Measurements from ENCODE around the gene RANBP1. TPM values are rescaled to one million over a fixed set of nuclear protein-coding genes. Genes with fewer than 3 reads are reported as not detected.
A peak's percentile ranks its signal among the peaks of the same experiment; 100 is the strongest.

RANBP1 gene
- total and polyA plus RNA-seq, 2 of the 13 experiments (the other 11 are each of a cell fraction or from before 2014, with no cell fraction given): 181 to 492 TPM

GRCh38 chr22:20116951-20117632 lies 1.2 kb downstream of the RANBP1 start, which contains the start of gene TRMT2A (continued):
- TF ChIP-seq CREB3 (CRISPR knock-in tag; IDR thresholded peaks at IDR 0.05) (no peak), JDP2 (CRISPR knock-in tag; IDR thresholded peaks at IDR 0.05; ENCODE audit: borderline replicate concordance) (peak; percentile 88; the same call in 1 of the 2 replicates), ZZZ3 (CRISPR knock-in tag; IDR thresholded peaks at IDR 0.05; ENCODE audit: borderline replicate concordance) (peak; percentile 65; the same call in 1 of the 2 replicates), MED13 (CRISPR knock-in tag; IDR thresholded peaks at IDR 0.05) (peak; percentile 57; the same call in 1 of the 2 replicates), TFDP1 (CRISPR knock-in tag; IDR thresholded peaks at IDR 0.05; ENCODE audit: borderline replicate concordance) (peak; percentile 100), CHD2 (IDR thresholded peaks at IDR 0.05; ENCODE audit: low read depth, low read length) (peak; percentile 47; the same call in 1 of the 2 replicates), ELK4 (CRISPR knock-in tag; IDR thresholded peaks at IDR 0.05; ENCODE audit: borderline replicate concordance) (peak; percentile 72; the same call in 1 of the 2 replicates), FOXA1 (IDR thresholded peaks at IDR 0.05) (no peak), FOXA1 (CRISPR knock-in tag; IDR thresholded peaks at IDR 0.05) (no peak; the same call in 1 of the 2 replicates), SALL2 (CRISPR knock-in tag; IDR thresholded peaks at IDR 0.05) (peak; percentile 89), ADNP (CRISPR knock-in tag; IDR thresholded peaks at IDR 0.05) (peak; percentile 85), NR2F6 (IDR thresholded peaks at IDR 0.05) (peak; percentile 94), NR2F6 (CRISPR knock-in tag; IDR thresholded peaks at IDR 0.05) (peak; percentile 98), CTCF (CRISPR knock-in tag; IDR thresholded peaks at IDR 0.05) (peak; percentile 65), ARID3A (IDR thresholded peaks at IDR 0.05; ENCODE audit: low read depth, low read length) (no peak), FOSL2 (CRISPR knock-in tag; IDR thresholded peaks at IDR 0.05) (peak; percentile 37; the same call in 1 of the 2 replicates), CEBPB (IDR thresholded peaks at IDR 0.05; ENCODE audit: borderline replicate concordance, low read depth, low read length) (no peak), GTF2F1 (IDR thresholded peaks at IDR 0.05; ENCODE audit: low read length) (no peak), ZNF33A (CRISPR knock-in tag; IDR thresholded peaks at IDR 0.05; ENCODE audit: borderline replicate concordance) (no peak), ZNF431 (CRISPR knock-in tag; IDR thresholded peaks at IDR 0.05; ENCODE audit: borderline replicate concordance, low read depth) (peak; percentile 74; the same call in 1 of the 2 replicates), ZSCAN22 (CRISPR knock-in tag; IDR thresholded peaks at IDR 0.05) (no peak), SOX5 (CRISPR knock-in tag; IDR thresholded peaks at IDR 0.05; ENCODE audit: borderline replicate concordance) (peak; percentile 69; the same call in 1 of the 2 replicates)
